HG03135 (cell line): ENCODE data around the gene OTUB2.

Experiments used
- ATAC-seq: cut with Tn5 transposase; IDR thresholded peaks from one replicate; pipeline ENCODE4 v1.9.1; 2021; ENCODE audit warnings: mild to moderate bottlenecking, moderate library complexity; ENCODE audit not compliant: unreplicated experiment

OTUB2 gene

DNA sequence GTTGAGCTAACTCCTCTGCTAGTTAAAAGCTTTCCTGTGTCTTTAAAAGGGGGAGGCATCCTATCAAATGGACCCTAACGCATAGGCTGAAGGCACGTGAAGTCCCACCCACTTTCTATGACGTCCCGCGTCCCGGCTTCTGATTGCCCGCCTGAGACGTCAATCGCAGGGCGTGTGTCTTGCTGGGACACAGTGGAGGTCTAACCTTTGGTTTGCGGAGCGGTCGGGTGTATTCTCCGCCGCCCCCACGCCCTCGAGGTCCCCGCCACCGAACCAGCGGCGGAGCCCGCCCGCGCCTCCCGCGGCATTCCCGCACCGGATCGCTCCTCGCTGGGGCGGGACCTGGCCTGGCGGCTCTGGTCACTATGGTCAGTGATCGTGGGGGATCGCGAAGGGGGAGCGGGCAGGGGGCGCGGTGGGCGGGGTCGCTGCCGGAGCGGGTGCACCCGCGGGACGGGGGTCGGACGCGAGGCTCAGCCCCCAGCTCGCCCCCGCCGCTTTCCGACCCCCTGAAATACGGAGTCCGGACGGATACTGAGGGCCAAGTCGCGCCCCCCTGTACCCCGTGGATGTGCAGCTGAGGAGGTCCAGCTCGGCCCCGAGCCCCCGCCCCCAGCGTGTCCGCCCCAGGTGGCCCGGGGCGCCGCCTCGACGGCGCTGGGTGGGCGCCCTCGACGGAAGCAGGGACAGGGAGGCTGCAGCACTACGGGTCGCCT, at the start of gene OTUB2:
Gene OTUB2 (plus strand): TSS at position 168 of the 716 bp plus-strand sequence. CDS start 198 bp downstream, at position 366.
- peak; percentile 99 for ATAC-seq

DNA sequence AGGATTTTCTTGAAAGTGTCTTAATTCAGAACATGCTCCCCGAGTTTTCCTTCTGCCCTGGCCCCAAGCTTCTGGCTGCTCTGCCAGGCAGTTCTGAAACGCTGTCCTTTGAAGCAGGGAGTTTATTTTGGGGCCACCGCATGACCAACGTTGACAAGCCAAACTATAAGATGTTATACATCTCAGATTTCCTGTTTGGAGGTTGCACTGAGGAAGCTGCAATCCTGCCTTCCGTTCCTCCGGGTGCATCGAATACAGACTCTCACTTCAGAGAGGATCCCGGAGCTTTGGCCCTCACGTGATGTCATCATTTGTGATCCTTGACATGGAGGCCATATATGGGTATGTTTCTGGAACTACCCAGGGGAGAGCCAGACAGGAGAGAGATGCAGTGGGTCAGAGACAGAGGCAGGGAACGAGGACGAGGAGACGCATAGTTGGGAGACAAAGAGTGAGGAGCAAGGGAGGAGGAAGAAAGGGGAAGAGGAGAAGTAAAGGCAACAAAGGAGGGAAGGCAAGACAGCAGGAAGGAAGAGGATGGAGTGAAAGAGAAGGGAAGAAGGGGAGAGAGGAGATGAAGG, 49.6 kb upstream of the OTUB2 start, which contains the start of gene ASB2:
Gene ASB2 (minus strand): TSS at position 94 of the 581 bp plus-strand sequence. CDS start 12,031 bp downstream, outside the sequence.
- ATAC-seq, result peak; percentile 3

DNA sequence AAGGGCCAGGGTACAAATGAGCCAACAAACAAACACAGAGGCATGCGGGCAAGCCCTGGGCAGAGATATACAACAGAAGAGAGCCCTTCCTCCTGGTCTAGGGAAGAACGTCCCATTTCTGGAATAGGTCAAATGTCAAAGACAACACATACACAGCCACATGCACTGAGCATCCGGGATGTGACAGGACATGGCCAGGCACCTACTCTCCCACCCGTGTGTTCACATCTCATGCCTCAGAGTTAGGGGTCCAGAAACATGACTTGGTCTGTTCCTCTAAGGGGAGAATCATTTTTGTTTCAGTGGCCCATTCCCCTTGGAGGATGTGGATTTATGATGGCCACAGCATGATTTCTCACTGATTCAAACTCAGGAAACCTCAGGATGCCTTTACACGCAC, 49.0 kb upstream of the OTUB2 start:
- no peak for ATAC-seq

DNA sequence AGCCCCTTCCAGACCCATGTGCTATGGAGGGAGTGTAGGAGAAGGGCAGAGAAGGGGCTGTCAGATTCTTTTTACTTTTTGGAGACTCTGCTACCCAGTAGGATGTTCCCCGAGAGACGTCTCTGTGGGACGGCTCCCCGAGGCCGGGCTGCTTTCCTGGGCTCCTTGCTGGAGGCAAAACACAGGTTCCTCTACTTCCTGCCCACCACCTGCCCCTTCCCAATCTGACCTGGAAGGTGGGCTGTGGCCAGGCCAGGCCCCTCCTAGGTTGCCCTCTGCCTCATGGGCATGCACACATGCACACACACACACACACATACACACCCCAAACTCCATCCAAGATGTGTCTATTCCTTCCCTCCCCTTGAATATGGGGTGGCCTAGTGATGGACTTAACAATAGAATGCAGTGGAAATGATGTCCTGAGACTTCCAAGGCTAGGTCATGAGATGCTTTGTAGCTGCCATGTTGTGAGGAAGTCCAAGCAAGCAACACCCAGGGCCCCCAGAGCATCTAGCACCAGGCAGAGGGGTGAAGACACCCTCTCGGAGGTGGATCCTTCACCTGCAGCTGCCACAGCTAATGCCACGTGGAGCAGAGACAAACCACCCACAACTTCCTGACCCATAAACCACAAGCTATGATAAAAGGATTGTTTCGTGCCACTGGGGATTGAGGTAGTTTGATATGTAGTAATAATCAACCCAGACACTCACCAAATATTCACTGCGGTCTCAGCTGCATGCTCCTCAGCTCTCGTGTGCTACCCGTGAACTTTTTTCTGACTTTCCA, 48.2 kb upstream of the OTUB2 start:
- peak; percentile 61 for ATAC-seq

DNA sequence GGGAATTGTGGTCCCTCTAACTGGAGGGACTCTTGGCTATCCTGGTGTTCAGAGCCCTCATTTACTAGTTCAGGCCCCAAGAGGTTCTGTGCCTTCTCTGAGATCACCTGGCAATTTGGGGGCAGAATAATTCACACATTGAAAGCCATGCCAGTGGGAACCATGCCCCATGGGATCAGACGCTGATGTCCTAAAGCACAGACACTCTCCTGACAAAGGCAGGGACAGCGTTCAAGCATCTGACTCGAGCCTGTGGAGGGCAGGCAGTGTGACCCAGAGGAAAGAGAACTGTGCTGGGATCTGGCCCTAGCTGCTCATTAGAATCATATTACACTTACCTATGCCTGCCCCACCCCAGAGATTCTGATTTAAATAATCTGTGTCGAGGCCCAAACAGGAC, 47.4 kb upstream of the OTUB2 start:
- no peak for ATAC-seq

DNA sequence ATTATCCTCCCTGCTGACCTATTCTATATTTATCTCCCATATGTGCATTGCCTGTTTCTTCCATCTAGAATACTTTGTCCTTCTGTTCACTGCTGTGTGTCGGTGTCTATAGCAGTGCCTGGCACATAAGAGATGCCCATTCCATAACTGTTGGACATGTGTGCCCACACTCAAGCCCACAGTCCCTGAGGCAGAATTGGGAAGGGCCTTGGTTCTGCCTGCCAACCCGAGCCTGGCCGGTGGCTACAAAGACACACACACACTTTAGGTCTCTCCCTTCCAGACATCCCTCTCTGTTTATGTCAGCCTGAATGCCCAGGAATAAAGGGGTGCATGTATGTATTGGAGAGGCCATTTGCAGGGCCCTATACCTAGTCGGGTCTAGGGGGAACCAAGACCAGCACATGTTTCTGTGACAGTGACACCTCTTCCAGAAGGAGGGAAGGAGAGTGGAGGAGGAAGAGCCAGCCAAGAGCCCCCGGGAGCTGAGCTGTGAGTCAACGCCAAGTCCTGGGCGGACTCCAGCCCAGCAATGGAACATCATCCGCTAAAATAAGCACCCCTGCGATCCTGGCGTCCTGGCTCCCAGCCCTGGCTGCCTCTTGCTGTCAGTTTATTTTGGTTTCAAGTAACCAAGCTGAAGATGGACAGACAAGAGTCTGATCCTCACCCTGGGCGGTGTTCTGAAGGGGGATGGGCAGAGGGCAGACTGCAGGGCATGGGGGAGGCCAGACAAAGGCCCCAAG, 45.5 kb upstream of the OTUB2 start:
- no peak for ATAC-seq

DNA sequence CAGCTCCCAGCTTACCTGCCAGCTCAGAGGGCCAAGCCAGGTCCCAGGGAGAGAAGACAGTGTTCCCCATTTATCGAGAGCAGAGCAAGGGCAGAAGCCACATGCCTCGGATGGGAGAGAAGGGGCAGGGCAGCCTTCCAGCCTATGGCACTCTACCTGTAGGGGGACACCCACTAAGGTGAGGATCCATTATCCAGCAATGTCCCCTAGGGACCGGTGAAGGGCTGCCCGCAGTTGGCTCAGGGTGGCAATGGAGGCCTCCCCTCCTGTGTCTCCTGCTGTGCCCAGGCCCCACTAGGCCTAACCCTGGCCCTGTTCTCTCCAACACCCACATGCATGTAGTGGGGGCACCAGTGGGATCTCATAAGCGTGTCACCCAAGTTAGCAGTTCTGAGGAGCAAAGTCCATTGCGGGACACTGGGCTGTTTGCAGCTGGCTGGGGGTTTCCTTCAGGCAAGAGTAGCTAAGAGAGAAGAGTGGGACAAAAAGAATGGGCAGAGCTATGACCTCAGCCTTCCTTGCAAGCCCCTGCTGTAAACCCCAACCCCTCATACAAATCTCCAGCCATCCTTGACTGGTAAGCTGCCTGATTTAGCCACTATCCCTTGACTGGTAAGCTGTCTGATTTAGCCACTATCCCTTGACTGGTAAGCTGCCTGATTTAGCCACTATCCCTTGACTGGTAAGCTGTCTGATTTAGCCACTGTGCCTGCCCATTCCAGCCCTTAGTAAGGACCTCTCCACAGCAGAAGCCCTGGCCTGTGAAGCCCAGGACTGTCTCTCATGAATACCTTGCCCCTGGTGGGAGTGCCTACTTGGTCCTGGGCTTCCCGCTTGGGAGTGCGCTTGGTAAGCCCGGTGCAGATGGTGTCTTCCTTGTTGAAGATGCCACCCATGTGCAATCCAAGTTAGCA, 44.6 kb upstream of the OTUB2 start:
- ATAC-seq, result no peak

DNA sequence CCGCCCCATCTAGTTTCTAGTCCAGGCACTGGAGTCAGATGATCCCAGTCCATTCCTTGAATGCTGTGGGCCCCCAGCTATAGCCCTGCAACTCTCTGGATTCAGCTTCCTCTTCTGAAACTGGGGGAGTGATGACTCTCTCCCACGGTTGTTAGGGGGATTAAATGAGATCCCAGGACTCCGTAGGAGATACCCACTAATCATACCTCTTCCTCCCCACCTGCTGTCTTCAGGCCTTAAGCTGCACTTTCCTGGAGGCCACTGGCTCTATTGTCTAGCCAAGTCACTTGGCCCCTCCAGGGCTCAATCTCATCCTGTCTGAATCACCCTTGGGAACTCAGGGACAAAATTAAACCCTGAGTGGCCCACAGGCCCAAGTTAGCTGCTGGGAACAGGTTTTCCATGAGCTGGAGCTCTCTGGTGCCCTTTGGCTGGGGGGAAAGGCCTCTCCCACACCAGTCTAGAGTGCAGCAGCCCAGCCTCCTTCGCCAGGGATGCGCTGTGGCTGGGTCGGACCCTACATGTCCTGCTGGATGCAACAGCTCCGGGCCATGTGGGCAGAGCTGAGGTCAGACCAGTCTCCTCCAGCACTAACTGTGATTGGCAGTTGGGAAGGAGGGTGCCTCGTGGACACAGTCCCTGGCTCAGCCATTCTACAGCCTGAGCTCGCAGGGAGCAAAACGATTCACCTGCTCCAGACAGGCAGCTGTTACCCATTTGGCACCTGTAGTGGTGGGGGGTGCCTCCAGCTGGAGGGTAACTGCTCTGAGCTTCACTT, 43.7 kb upstream of the OTUB2 start:
- ATAC-seq, result no peak

DNA sequence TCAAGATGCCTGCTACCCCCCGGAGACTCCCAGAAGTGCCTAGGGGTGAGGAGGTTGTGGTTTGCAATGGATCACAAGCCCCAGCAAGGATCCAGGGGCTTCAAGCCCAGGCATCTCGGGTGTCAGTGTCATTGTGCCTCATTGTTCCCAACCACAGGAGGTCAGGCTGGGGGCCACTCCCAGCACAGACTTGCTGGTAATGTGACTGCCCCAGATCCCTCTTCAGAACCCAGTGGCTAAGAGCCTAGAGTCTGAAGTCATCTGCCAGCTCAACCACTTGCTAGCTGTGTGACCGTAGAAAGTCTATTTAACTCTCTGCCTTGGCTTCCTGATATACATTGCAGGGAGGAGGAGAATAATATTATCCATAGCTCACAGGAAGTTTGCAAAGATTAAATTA, 42.1 kb upstream of the OTUB2 start:
- ATAC-seq, result no peak

DNA sequence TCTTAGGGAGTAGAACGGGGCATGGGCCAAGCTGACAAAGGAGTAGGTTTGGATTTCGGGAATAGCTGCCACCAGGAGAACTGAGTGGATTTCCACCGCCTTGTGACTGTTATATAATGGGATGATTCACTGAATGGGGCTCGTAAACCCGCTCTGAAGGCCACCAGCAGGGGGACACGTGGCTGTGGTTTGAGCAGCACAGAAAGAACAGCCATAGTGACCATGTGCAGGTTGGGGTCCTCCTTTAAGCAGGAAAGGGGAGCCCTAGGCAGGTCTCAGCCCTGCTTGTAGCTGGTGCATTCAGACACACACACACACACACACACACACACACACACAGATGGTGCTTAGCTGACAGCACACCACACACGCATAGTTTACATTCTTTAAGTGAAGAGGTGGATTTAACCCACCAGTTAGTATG, 41.1 kb upstream of the OTUB2 start:
- ATAC-seq, result no peak

DNA sequence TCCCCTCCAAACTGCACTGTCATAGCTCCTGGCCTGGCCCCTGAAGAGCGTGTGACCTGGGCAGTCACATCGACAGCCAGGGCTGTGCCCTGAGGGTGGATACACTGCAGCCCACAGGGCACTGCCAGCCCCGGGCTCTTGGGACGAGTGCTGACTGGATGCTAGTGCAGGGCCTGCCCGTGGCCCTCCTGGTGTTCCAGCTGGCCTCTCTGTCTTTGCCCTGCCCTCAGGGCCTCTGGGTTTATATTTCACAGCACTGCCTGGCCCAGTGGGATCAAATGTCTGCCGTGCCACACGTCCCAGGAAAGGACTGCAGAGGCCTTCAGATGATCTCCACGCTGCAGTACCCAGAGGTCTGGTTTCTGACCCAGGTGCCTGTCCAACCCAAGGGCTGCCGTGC, 39.2 kb upstream of the OTUB2 start:
- ATAC-seq, result no peak

DNA sequence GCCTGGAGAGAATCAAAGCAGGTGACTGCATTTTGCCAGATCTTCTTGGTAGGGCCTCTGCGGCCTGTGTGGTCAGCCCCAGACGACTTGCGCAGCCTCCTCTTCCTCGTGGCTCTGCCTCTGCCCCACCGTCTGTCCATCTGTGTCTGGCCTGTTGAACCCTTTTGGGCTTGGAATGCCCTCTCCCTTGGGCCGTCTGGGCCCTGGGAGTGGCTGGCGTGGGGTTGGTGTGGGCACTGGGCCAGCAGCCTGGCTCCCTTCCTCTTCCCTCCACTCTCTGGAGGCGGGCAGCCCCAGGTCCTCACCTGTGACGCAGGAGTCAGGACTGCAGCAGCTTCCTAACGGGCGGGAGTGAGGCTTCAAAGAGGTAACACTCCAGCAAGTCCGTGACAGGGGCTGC, 38.8 kb upstream of the OTUB2 start:
- ATAC-seq, result no peak

DNA sequence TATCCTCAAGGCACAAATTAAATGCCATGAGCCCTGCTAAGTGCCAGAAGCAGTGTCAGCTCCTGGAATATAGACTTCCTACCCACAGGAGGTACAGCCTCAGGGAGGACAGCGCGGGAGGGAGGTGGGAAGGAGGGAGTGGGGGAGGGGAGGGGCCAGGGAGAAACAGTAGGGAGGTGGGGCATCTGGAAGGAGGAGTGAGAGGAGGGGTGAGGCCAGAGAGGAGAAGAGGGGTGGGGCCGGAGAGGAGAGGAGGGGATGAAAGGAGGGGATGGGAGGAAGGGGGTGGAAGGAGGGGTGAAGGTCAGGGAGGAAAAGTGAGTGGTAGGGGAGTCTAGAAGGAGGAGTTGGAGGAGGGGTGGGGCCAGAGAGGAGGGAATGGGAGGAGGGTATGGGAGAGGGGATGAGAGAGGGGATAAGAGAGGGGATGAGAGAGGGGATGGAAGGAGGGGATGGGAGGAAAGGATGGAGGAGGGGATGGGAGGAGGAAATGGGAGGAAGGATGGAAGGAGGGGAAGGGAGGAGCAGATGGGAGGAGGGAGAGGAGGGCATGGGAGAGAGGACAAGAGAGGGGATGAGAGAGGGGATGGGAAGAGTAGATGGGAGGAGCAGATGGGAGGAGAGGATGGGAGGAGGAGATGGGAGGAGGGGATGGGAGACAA, 38.2 kb upstream of the OTUB2 start:
- no peak for ATAC-seq

DNA sequence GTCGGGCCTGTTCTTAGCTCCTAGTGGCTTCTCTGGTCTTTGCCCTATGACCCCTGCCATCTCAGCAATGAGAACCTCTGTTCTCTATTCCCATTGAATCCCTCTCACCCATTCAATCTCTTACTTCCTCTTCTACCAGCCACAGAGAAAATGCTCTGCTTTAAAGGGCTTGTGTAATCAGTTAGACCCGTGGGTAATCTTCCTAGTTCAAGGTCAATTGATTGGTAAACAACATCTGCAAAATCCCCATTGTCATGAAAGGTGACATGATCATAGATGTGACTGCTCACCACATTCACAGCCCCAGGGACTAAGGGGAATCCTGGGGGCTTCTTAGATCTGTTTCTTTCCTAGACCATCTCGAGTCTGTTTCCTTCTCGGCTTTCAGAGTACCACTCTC, 36.2 kb upstream of the OTUB2 start:
- ATAC-seq, result peak; percentile 55

DNA sequence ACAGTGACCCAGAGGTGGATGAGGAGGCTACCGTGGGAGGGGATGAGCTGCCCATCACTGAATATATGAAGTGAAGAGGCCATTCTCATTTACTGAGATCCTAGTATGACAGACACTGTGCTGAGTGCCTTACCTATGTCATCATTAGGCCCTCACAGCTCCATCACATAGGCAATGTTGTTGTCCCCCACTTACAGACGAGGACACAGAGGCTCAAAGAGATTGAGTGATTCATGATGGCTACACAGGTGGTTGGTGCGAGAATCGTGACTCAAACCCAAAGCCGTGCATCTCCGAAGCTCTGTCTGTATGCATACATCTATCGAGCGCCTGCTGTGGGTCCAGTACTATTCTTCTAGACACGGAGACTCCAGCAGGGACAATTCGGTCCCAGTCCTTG, 34.9 kb upstream of the OTUB2 start:
- no peak for ATAC-seq

DNA sequence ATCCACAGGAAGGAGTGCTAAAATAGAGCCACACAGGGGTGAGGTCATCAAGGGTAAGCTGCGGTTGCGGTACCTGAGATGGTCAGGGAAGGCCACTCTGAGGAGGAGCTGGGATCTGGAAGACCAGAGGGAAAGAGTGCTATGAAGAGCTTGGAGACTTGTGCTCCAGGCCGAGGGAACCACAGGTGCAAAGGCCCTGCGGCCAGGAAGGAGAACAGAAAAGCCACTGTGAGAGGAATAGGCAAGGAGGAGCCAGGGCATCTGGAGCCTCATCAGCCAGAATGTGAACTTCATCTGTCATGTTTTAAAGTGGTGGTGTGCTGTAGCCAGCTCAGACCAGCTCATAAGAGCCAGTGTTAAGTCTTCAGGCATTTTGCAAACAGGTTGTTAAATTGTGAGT, 34.5 kb upstream of the OTUB2 start:
- no peak for ATAC-seq

DNA sequence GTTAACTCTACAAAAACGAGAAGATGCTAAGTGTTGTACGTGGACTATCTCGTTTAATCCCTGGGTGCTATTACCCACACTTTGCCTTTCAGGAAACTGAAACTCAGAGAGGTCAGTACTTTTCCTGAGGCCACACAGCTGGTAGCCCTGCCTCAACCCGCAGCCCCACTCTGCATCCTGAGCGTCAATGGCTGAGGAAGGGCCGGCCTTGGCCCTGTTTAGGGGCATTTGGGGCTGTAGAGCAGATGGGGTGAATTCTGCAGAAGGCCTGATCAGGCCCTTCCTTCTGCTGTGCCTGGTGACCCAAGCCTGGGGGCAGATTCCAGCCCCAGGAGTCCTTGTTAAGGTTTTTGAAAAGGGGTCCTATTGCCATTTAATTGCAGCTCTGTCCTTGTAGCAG, 32.8 kb upstream of the OTUB2 start:
- ATAC-seq, result no peak

DNA sequence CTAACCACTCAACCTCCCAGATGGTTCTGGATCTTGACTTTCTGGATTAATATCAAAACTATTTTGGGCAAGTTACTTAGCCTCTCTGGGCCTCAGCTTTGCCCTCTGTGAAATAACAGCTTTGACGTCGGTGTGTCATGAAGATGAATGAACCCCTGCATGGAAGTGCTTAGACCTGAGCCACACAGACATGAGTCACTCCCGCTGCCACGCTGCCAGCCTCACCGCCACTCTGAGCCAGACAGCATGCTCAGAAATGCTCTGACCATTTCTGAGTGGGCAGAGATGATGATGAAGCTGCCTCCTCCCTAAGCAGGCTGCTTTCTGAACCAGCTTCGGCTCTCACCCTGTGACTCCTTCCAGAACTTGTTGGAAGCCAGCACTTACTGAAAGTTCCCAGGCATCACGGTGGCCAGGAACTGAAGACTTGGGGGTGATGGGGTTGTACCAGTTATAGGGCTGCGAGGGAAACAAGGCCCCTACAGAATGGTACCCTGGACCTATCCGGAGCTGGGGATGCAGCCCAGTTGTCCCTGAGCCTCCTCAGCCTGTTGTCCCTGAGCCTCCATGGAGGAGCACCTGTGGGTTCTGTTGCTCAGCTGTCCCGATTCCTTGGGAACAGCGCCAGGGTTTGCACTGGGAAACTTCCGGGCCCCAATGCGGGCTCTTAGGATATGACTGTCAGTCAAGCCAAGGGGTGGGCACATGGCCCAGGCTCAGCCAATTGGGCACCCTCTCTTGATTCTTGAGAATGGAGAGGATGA, 31.0 kb upstream of the OTUB2 start:
- no peak for ATAC-seq
